K562 (cell line): Measurements from ENCODE around the gene MGAT5. TPM values are rescaled to one million over a fixed set of nuclear protein-coding genes. Genes with fewer than 3 reads are reported as not detected.

ENCODE experiments used
- ATAC-seq: fragments of 200-7000 bp; cut with Tn5 transposase; 3 replicates; pipeline ENCODE4 v1.9.1; 2020; ENCODE audit warnings: moderate library complexity
- BruUV-seq: library from RNA; stranded (reverse); fragments of 400-500 nt; replicated peaks from 2 replicates; lab custom pipeline; 2021; lab: Mats Ljungman, UMichigan
- CTCF ChIA-PET: fragments of 300-600 bp; formaldehyde crosslinking; extraction: SDS; loops from one replicate; lab custom pipeline; 2021; ENCODE audit warnings: low intra/inter-chr PET ratio; lab: Yijun Ruan, JAX
- POLR2A ChIA-PET: fragments of 300-600, 350-650 bp; sonication (Branson Sonifier 250); formaldehyde crosslinking; extraction: SDS; loops from one replicate; lab custom pipeline; 2021; ENCODE audit warnings: antibody characterized with exemption, inconsistent platforms; lab: Yijun Ruan, JAX
- DNase-seq, 4 experiments: peaks; one replicate each; pipeline versions ENCODE4 v3.0.0 to v3.0.0-alpha.2; 2011 to 2018; ENCODE audit warnings: low spot score in 3 of 4, mixed read lengths in 3 of 4; ENCODE audit errors: extremely low read depth in 1 of 4
- FAIRE-seq: peaks from 2 replicates; lab custom pipeline; 2011; peaks lifted over from hg19 to GRCh38; lab: Jason Lieb, UNC
- H2AFZ ChIP-seq: 2 replicates; pipeline ENCODE4 v1.6.0; 2011; ENCODE audit warnings: low read depth, low read length, control low read depth, inconsistent platforms
- H3K27ac ChIP-seq: fragments of 200-600 bp; 3 replicates; pipeline ENCODE4 v1.8.0; 2011; ENCODE audit warnings: low read depth, mild to moderate bottlenecking, control low read depth, inconsistent platforms, low read length, moderate library complexity, mixed read lengths; ENCODE audit errors: extremely low read depth
- H3K27me3 ChIP-seq, 2 experiments: fragments of 300-600 bp in 1 of 2; 2 replicates in 1 of 2; 3 replicates in 1 of 2; pipeline versions ENCODE4 v1.6.0 to v1.8.0; 2011; ENCODE audit warnings: inconsistent platforms in 2 of 2, low read length in 2 of 2, mild to moderate bottlenecking in 1 of 2, mixed read lengths in 1 of 2, moderate library complexity in 1 of 2; ENCODE audit not compliant: control insufficient read depth in 2 of 2, insufficient read depth in 2 of 2
- H3K36me3 ChIP-seq: fragments of 300-600 bp; 3 replicates; pipeline ENCODE4 v1.8.0; 2011; ENCODE audit warnings: mild to moderate bottlenecking, low read length, inconsistent platforms; ENCODE audit not compliant: control insufficient read depth, insufficient read depth
- H3K4me1 ChIP-seq, 2 experiments: fragments of 200-600 bp in 1 of 2; replicated peaks in 1 of 2; 2 replicates in 1 of 2; 3 replicates in 1 of 2; pipeline versions ENCODE4 v1.5.1 to v1.8.0; 2011; ENCODE audit warnings: inconsistent platforms in 2 of 2, low read length in 2 of 2, mild to moderate bottlenecking in 1 of 2, mixed read lengths in 1 of 2, moderate library complexity in 1 of 2; ENCODE audit not compliant: control insufficient read depth in 2 of 2, insufficient read depth in 2 of 2
- H3K4me2 ChIP-seq: 2 replicates; pipeline ENCODE4 v1.6.1; 2011; ENCODE audit warnings: low read length, control low read depth, inconsistent platforms, mixed read lengths; ENCODE audit not compliant: insufficient read depth
- H3K4me3 ChIP-seq: fragments of 200-600 bp; sonication (generic), shearing (Covaris generic); 2 replicates; pipeline ENCODE4 v1.5.1; 2016; ENCODE audit warnings: control low read depth, inconsistent platforms
- H3K79me2 ChIP-seq: fragments of 200-600 bp; 3 replicates; pipeline ENCODE4 v1.8.0; 2011; ENCODE audit warnings: low read length, inconsistent platforms; ENCODE audit not compliant: control insufficient read depth, insufficient read depth
- H3K9ac ChIP-seq, 2 experiments: 2 replicates each; pipeline versions ENCODE4 v1.6.0 to v1.6.1; 2011; ENCODE audit warnings: low read depth in 2 of 2, low read length in 2 of 2, control low read depth in 1 of 2, inconsistent platforms in 1 of 2, mild to moderate bottlenecking in 1 of 2, mixed read lengths in 1 of 2; ENCODE audit not compliant: insufficient read depth in 1 of 2
- H3K9me1 ChIP-seq: one replicate; pipeline ENCODE4 v1.6.0; 2011; ENCODE audit warnings: inconsistent platforms, mild to moderate bottlenecking, low read length, moderate library complexity; ENCODE audit not compliant: control insufficient read depth, insufficient read depth
- H3K9me3 ChIP-seq: replicated peaks from 2 replicates; pipeline ENCODE4 v1.5.1; 2011; ENCODE audit warnings: low read depth, low read length, inconsistent platforms; ENCODE audit not compliant: control insufficient read depth, insufficient read depth
- H4K20me1 ChIP-seq: replicated peaks from 2 replicates; pipeline ENCODE4 v1.6.1; 2011; ENCODE audit warnings: low read length, inconsistent platforms, mixed read lengths; ENCODE audit not compliant: control insufficient read depth, insufficient read depth
- BRF2 ChIP-seq: IDR thresholded peaks from 3 replicates; pipeline ENCODE4 v1.6.1; 2011; ENCODE audit warnings: borderline replicate concordance, mild to moderate bottlenecking; ENCODE audit not compliant: insufficient read length, insufficient read depth
- ETS2 ChIP-seq: IDR thresholded peaks from 2 replicates; pipeline ENCODE4 v1.6.1; 2016; ENCODE audit warnings: borderline replicate concordance, missing genetic modification characterization, mild to moderate bottlenecking, moderate library complexity, missing compliant biosample characterization; ENCODE audit not compliant: poor library complexity, severe bottlenecking
- FIP1L1 ChIP-seq: fragments of 200-400 bp; formaldehyde crosslinking; IDR thresholded peaks from 2 replicates; pipeline ENCODE4 v1.6.1; 2018; ENCODE audit warnings: mild to moderate bottlenecking, low read depth, low read length; ENCODE audit not compliant: poor library complexity, severe bottlenecking
- HMBOX1 ChIP-seq: sonication (generic); IDR thresholded peaks from 2 replicates; pipeline ENCODE4 v1.6.1; 2016
- TAF15 ChIP-seq: fragments of 200-400 bp; formaldehyde crosslinking; IDR thresholded peaks from 2 replicates; pipeline ENCODE4 v1.6.1; 2017; ENCODE audit warnings: mild to moderate bottlenecking, low read depth, low read length, moderate library complexity
- TRIM28 ChIP-seq: fragments of 450-650 bp; IDR thresholded peaks from 2 replicates; pipeline ENCODE4 v1.6.1; 2017
- ZBTB26 ChIP-seq: fragments of 450-650 bp; formaldehyde crosslinking; IDR thresholded peaks from 2 replicates; pipeline ENCODE4 v1.4.0; 2022; ENCODE audit warnings: missing genetic modification characterization
- ZNF263 ChIP-seq: sonication (generic); formaldehyde crosslinking; IDR thresholded peaks from 2 replicates; pipeline ENCODE4 v1.8.0; 2022; ENCODE audit warnings: mild to moderate bottlenecking, missing genetic modification reagents, borderline replicate concordance
- ZNF280B ChIP-seq: fragments of 250-450 bp; sonication (Bioruptor Pico); IDR thresholded peaks from 2 replicates; pipeline ENCODE4 v1.5.1; 2021; ENCODE audit warnings: mild to moderate bottlenecking
- ZNF699 ChIP-seq: fragments of 250-450 bp; sonication (Bioruptor Pico); IDR thresholded peaks from 2 replicates; pipeline ENCODE4 v1.8.0; 2021; ENCODE audit warnings: mild to moderate bottlenecking, moderate library complexity; ENCODE audit not compliant: insufficient replicate concordance
- ZNF75A ChIP-seq: fragments of 450-650 bp; formaldehyde crosslinking; IDR thresholded peaks from 2 replicates; pipeline ENCODE4 v1.4.0; 2020; ENCODE audit warnings: mild to moderate bottlenecking
- WGBS: fragments of 100-300 bp; shearing (Covaris generic); methylation state at CpG from one replicate; pipeline ENCODE4 v1.1.6; 2016; ENCODE audit warnings: low coverage, mixed read lengths; ENCODE audit not compliant: insufficient coverage; ENCODE audit errors: missing lambda C conversion rate; 5-methylcytosine and 5-hydroxymethylcytosine counted together
- in situ Hi-C: fragments of 300-500 bp; cut with MboI; formaldehyde crosslinking; loops from 4 replicates; pipeline ENCODE4 v1.15.0; 2018; ENCODE audit warnings: inconsistent platforms, mixed read lengths
- intact Hi-C: fragments of 100-400 bp; cut with micrococcal nuclease; formaldehyde crosslinking; loops from 2 replicates; pipeline ENCODE4 v1.14.2; 2022
- polyA plus RNA-seq, 8 experiments: library from polyadenylated mRNA; depleted of rRNA in 4 of 8; stranded (reverse) in 5 of 8; unstranded in 3 of 8; fragments of >200 nt; fragmentation: Nextera tagmentation in 2 of 8; fragmentation: Illumina TruSeq in 1 of 8; extraction: Ambion mirVana in 2 of 8; extraction: Trizol in 1 of 8; gene quantifications; 2 replicates each; pipeline versions ENCODE4 v1.2.1 to v1.2.3, GENCODE V29; 2011 to 2014; ENCODE audit warnings: inconsistent platforms in 1 of 8, missing spikeins in 1 of 8
- total RNA-seq, 7 experiments: library from RNA; depleted of rRNA in 6 of 7; stranded (reverse); fragments of >200 nt in 6 of 7; fragmentation: Illumina TruSeq in 2 of 7; extraction: Trizol in 2 of 7; gene quantifications; 2 replicates each; pipeline versions ENCODE4 v1.2.1 to v1.2.3, GENCODE V29; 2011 to 2021; ENCODE audit warnings: low replicate concordance in 1 of 7

Gene MGAT5
- total and polyA plus RNA-seq, 9 of the 15 experiments (the other 6 are each of a cell fraction or from before 2014, with no cell fraction given), result 1.6 to 18.6 (median 11.1) TPM

- TF ChIP-seq TRIM28, result no peak
- no peak for TF ChIP-seq HMBOX1
- TF ChIP-seq ZNF699, result no peak
- no peak for TF ChIP-seq ZNF280B
Observed at GRCh38 chr2:134252092-134252750, 1.7 kb upstream of the MGAT5 start (continued).

GRCh38 chr2:134253117-134253704, 661 bp upstream of the MGAT5 start:
- no peak for ATAC-seq
- CTCF ChIA-PET, result no interaction called here
- H3K36me3 ChIP-seq, result no peaks in the 10 kb centered on the region
- no peak overlapping the region for H3K9ac ChIP-seq
- no peak for DNase-seq
- H3K4me2 ChIP-seq, result no peak overlapping the region
- no peak for FAIRE-seq
- in situ Hi-C loops (no loop called here), intact Hi-C loops (no loop called here)
- no peaks in the 10 kb centered on the region; a peak in 1 of 5 replicates for H3K4me1 ChIP-seq
- no peaks in the 10 kb centered on the region for H3K79me2 ChIP-seq
- no peak overlapping the region for H3K4me3 ChIP-seq
- no peaks in the 10 kb centered on the region for H3K27me3 ChIP-seq
- H4K20me1 ChIP-seq, result no peaks in the 10 kb centered on the region
- 88% methylated on average over 4 of the region's 4 CpGs for WGBS
- no peaks in the 10 kb centered on the region for H3K9me1 ChIP-seq
- no peak overlapping the region for H2AFZ ChIP-seq
- POLR2A ChIA-PET, result no interaction called here
- no peaks in the 10 kb centered on the region for H3K9me3 ChIP-seq
- BruUV-seq, result no TSS peak
- H3K27ac ChIP-seq, result no peak overlapping the region
- TF ChIP-seq ETS2 (tag) (no peak), BRF2 (no peak), ZNF75A (CRISPR knock-in tag) (no peak), ZNF263 (no peak), FIP1L1 (no peak), TAF15 (no peak), ZBTB26 (CRISPR knock-in tag) (no peak)
